Measurements from ENCODE around the gene KCNE1.

The KCNE1 gene

DNA sequence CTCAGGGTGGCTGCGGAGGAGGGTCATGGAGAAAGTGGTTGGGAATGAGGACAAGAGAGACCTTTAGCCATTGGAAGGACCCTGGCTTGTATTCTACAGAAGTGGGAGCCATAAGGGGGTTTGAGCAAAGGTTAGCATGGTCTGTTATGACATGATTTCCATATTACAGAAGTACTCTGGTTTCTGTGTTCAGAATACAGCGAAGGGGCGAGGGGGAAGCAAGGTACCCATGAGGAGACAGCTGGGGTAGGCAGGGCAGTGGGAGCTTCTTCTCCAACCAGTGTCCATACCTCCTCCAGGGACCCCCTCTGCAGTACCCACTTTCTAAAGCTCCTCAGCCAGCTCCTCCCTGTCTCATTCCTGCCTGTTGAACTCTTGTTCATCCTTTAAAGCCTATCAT is 21.9 kb upstream of the KCNE1 start:
- TF ChIP-seq, protein P1, sequence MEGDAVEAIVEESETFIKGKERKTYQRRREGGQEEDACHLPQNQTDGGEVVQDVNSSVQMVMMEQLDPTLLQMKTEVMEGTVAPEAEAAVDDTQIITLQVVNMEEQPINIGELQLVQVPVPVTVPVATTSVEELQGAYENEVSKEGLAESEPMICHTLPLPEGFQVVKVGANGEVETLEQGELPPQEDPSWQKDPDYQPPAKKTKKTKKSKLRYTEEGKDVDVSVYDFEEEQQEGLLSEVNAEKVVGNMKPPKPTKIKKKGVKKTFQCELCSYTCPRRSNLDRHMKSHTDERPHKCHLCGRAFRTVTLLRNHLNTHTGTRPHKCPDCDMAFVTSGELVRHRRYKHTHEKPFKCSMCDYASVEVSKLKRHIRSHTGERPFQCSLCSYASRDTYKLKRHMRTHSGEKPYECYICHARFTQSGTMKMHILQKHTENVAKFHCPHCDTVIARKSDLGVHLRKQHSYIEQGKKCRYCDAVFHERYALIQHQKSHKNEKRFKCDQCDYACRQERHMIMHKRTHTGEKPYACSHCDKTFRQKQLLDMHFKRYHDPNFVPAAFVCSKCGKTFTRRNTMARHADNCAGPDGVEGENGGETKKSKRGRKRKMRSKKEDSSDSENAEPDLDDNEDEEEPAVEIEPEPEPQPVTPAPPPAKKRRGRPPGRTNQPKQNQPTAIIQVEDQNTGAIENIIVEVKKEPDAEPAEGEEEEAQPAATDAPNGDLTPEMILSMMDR (IDR thresholded peaks at IDR 0.05; ENCODE audit: unreplicated experiment in 3 of 3), result no peak

DNA sequence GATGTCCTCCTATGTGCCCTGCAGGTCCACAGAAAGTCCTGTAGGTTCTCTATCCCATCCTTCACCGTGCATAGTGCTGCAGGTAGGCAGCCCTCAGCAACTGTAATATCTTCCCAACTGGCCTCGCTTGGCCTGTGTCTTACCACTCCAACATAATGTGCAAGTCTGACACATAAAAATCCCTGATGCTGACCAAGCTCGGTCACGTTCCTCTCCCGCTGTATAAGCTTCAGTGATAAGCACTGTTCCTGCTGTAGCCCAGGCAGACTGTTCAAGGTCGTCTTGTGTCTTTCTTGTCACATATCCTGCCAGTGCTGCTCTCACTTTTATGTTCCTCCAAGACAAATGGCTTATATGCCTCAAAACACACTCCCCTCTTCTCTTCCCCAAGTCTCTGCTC is 19.4 kb upstream of the KCNE1 start:
- peaks cover 4% of the 10 kb centered on the region for H3K36me3 Mint-ChIP-seq (ENCODE audit: low read depth)
- peak overlapping the region in 2 of 3 experiments; percentile 3 to 17 for H3K27ac Mint-ChIP-seq
- H3K4me3 Mint-ChIP-seq, result no peak overlapping the region
- no peaks in the 10 kb centered on the region for H3K27me3 Mint-ChIP-seq (ENCODE audit: low read depth)
- TF ChIP-seq, protein P1 (IDR thresholded peaks at IDR 0.05; ENCODE audit: unreplicated experiment in 3 of 3), result no peak
- peaks cover 7% of the 10 kb centered on the region for H3K4me1 Mint-ChIP-seq
- H3K9me3 Mint-ChIP-seq, result peaks cover 16% of the 10 kb centered on the region

More for the DNA sequence above, 21.9 kb upstream of the KCNE1 start:
- peaks cover 8% of the 10 kb centered on the region for H3K9me3 Mint-ChIP-seq
- H3K27ac Mint-ChIP-seq, result no peak overlapping the region
- H3K36me3 Mint-ChIP-seq (ENCODE audit: low read depth), result no peaks in the 10 kb centered on the region
- no peak overlapping the region for H3K4me3 Mint-ChIP-seq
- no peaks in the 10 kb centered on the region for H3K4me1 Mint-ChIP-seq
- H3K27me3 Mint-ChIP-seq (ENCODE audit: low read depth), result no peaks in the 10 kb centered on the region

DNA sequence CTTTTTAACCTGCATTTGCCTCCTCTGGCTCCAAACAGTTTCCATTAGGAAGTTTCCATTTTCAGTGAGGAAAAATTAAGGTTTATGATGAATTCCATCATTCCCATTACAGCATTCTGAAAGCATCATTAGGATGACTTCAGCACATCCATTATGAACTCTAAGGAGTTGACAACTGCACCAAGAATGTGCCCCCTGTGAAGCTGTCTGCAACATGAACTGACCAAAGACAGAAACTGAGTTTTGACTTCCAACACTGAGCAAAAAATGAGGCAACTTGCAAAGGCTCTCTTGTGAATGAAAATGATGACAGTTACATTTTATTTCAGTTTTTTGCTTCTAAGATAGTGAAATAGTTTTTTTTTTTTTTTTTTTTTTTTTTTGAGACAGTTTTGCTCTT is 18.3 kb upstream of the KCNE1 start:
- peaks cover 16% of the 10 kb centered on the region for H3K9me3 Mint-ChIP-seq
- no peak overlapping the region for H3K27ac Mint-ChIP-seq
- TF ChIP-seq, protein P1 (IDR thresholded peaks at IDR 0.05; ENCODE audit: unreplicated experiment in 3 of 3), result no peak
- peaks cover 19% of the 10 kb centered on the region for H3K4me1 Mint-ChIP-seq
- H3K36me3 Mint-ChIP-seq (ENCODE audit: low read depth), result peaks cover 4% of the 10 kb centered on the region
- H3K27me3 Mint-ChIP-seq (ENCODE audit: low read depth), result no peaks in the 10 kb centered on the region
- H3K4me3 Mint-ChIP-seq, result no peak overlapping the region

DNA sequence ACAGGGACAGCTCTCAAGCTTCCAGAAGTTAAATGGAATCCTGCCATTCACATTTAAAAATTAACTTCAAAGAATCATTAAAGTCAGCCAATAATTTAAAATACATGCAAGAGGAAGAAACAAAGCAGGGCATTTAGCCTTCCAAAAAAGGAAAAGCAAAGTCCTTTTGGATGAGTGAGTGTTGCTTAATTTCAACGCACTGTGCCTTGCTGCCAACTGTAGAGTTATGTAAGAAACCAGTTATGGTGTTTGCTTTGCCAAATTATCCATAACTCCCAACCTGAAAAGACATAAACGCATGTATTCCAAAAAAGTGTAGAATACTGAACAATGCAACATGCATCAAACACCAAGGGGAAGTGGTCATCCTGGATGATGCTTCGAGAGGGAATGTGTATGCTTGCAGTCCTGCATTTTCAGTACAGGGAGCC is 16.1 kb upstream of the KCNE1 start:
- Mint-ChIP-seq H3K4me3 (no peak overlapping the region), H3K36me3 (ENCODE audit: low read depth) (peaks cover 4% of the 10 kb centered on the region), H3K27me3 (ENCODE audit: low read depth) (peaks cover 4% of the 10 kb centered on the region), H3K27ac (no peak overlapping the region), H3K9me3 (peaks cover 16% of the 10 kb centered on the region), H3K4me1 (peaks cover 31% of the 10 kb centered on the region)
- TF ChIP-seq, protein P1 (IDR thresholded peaks at IDR 0.05; ENCODE audit: unreplicated experiment in 3 of 3), result no peak

DNA sequence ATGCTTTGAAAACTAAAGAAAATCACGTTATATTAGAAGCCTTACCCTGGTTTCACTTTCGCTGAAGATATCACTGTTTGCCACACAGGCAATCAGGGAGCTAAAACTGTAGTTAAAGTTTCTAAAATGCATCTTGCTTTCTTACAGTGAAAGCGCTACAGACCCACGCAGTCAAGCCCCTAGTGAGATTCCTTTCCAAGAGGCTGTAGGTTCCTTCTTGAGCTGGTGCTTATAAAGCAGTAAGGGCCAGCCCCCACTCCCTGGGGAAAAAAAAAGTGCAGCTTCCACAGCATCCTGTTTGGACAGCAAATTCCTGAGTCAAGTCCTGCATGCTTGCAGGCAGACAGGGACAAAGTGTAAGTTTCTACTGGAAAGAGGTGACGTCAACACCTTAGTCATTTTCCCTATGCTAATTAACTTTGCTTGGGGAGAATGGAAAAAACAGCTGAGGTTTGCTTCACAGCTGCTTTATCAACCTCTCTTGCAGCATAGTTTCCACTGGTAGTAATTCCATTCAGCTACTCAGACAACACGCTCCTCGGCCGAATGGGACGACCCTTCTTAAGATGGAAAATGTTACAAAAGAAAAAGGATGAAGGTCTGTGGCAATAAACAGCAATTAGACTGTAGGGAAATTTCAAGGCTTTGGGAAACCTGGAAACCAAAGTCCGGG is 14.7 kb upstream of the KCNE1 start:
- H3K4me1 Mint-ChIP-seq, result peaks cover 31% of the 10 kb centered on the region
- peak overlapping the region; percentile 99 to 100 (median 99) for H3K27ac Mint-ChIP-seq
- peaks cover 4% of the 10 kb centered on the region for H3K27me3 Mint-ChIP-seq (ENCODE audit: low read depth)
- H3K4me3 Mint-ChIP-seq, result peak overlapping the region; percentile 68 to 77 (median 76)
- peaks cover 4% of the 10 kb centered on the region for H3K36me3 Mint-ChIP-seq (ENCODE audit: low read depth)
- TF ChIP-seq, protein P1 (IDR thresholded peaks at IDR 0.05; ENCODE audit: unreplicated experiment in 3 of 3), result no peak
- peaks cover 16% of the 10 kb centered on the region for H3K9me3 Mint-ChIP-seq

DNA sequence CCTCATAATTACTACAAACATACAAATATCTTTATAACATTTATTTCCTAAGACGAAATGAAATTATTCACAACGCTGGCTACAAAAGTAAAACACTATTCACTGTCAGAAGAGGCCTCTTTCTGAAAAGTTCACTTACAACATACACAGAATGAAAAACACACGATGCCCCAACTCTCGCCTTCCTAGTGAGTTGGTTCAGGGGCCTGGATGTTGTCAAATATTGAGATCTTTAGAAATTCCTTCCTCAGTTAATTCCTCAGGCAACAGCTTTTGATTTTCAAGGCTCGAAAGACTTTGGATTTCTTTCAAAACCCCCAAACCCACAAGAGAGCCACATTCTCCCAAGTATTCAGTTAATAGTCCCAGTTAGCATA is 14.2 kb upstream of the KCNE1 start:
- peaks cover 4% of the 10 kb centered on the region for H3K36me3 Mint-ChIP-seq (ENCODE audit: low read depth)
- peaks cover 16% of the 10 kb centered on the region for H3K9me3 Mint-ChIP-seq
- H3K27ac Mint-ChIP-seq, result peak overlapping the region; percentile 99 to 100 (median 99)
- H3K4me1 Mint-ChIP-seq, result peaks cover 31% of the 10 kb centered on the region
- peaks cover 4% of the 10 kb centered on the region for H3K27me3 Mint-ChIP-seq (ENCODE audit: low read depth)
- TF ChIP-seq, protein P1 (IDR thresholded peaks at IDR 0.05; ENCODE audit: unreplicated experiment in 3 of 3), result no peak
- peak overlapping the region; percentile 68 to 77 (median 76) for H3K4me3 Mint-ChIP-seq
